Tibial nerve (tissue), 4 donors: ENCODE measurements around the gene EMC8.

Experiments used
- CTCF ChIP-seq, 5 experiments: fragments of 200-600 bp in 3 of 5; fragments of 450-650 bp in 2 of 5; sonication (generic) in 3 of 5; IDR thresholded peaks; one replicate each; pipeline ENCODE4 v1.5.1; 2016 to 2019; ENCODE audit warnings: antibody characterized with exemption in 5 of 5, mild to moderate bottlenecking in 3 of 5, moderate library complexity in 2 of 5
- EP300 ChIP-seq, 2 donors: sonication (generic); formaldehyde crosslinking; IDR thresholded peaks; one replicate each; pipeline ENCODE4 v1.6.1; 2017; ENCODE audit warnings: antibody characterized with exemption in 2 of 2, mild to moderate bottlenecking in 1 of 2
- POLR2A ChIP-seq, 2 donors: fragments of 450-650 bp; IDR thresholded peaks; one replicate each; pipeline ENCODE4 v1.6.1; 2017; ENCODE audit warnings: antibody characterized with exemption in 2 of 2, mild to moderate bottlenecking in 2 of 2, moderate library complexity in 2 of 2

GRCh38 chr16:85798283-85798776 lies 1.0 kb downstream of the EMC8 start:
- TF ChIP-seq CTCF (IDR thresholded peaks at IDR 0.05) (no peak), POLR2A (IDR thresholded peaks at IDR 0.05) (no peak), EP300 (IDR thresholded peaks at IDR 0.05) (no peak)
